ENCODE measurements around the gene GPD1L.

The GPD1L gene

DNA sequence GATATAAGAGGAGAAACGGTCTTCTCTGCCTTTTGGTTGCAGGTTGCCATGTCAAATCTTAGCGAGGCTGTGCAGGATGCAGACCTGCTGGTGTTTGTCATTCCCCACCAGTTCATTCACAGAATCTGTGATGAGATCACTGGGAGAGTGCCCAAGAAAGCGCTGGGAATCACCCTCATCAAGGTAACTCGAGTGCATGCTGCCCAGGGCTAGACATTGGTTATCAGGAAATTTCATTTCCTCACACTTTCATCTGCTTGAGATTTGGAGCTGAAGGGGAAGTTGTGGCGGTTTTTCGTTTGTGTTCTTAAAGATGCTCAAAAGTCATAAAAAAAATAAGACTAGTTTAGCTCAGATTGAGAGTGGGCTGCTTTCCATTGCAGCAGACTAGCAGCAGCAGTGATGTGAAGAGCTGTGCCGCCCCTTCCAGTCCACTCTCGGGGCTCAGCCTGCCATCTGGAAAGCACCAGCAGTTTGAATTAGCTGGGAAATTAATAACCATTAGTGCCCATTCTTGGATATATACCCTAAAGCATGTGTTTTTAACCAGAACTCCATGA, 32.2 kb downstream of the GPD1L start:
- no peak for TF ChIP-seq ZFX (IDR thresholded peaks at IDR 0.05; ENCODE audit: borderline replicate concordance)
- TF ChIP-seq, protein P1, sequence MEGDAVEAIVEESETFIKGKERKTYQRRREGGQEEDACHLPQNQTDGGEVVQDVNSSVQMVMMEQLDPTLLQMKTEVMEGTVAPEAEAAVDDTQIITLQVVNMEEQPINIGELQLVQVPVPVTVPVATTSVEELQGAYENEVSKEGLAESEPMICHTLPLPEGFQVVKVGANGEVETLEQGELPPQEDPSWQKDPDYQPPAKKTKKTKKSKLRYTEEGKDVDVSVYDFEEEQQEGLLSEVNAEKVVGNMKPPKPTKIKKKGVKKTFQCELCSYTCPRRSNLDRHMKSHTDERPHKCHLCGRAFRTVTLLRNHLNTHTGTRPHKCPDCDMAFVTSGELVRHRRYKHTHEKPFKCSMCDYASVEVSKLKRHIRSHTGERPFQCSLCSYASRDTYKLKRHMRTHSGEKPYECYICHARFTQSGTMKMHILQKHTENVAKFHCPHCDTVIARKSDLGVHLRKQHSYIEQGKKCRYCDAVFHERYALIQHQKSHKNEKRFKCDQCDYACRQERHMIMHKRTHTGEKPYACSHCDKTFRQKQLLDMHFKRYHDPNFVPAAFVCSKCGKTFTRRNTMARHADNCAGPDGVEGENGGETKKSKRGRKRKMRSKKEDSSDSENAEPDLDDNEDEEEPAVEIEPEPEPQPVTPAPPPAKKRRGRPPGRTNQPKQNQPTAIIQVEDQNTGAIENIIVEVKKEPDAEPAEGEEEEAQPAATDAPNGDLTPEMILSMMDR (IDR thresholded peaks at IDR 0.05) = no peak
- H3K27ac ChIP-seq = no peak overlapping the region

DNA sequence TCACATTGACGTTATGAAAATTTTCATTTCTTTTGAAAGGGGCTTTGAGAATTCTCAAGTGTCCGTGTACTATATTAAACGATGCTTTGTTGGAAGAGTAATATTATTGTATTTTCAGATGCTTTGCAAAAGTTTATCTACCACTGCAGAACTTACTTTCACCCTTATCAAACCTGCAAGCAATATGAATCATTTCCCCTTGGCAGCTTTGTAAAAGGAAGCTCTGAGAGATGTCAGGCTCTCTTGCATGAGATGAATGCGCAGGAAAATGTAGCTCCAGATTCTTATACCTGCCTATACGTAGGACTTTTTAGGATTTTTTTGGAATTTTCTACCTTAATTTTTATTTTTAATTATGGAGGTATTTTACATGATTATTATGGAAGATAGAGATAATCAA, 34.5 kb downstream of the GPD1L start:
- H3K27ac ChIP-seq = no peak overlapping the region
- TF ChIP-seq ZFX (IDR thresholded peaks at IDR 0.05; ENCODE audit: borderline replicate concordance) = no peak
- TF ChIP-seq, protein P1 (IDR thresholded peaks at IDR 0.05) = no peak

DNA sequence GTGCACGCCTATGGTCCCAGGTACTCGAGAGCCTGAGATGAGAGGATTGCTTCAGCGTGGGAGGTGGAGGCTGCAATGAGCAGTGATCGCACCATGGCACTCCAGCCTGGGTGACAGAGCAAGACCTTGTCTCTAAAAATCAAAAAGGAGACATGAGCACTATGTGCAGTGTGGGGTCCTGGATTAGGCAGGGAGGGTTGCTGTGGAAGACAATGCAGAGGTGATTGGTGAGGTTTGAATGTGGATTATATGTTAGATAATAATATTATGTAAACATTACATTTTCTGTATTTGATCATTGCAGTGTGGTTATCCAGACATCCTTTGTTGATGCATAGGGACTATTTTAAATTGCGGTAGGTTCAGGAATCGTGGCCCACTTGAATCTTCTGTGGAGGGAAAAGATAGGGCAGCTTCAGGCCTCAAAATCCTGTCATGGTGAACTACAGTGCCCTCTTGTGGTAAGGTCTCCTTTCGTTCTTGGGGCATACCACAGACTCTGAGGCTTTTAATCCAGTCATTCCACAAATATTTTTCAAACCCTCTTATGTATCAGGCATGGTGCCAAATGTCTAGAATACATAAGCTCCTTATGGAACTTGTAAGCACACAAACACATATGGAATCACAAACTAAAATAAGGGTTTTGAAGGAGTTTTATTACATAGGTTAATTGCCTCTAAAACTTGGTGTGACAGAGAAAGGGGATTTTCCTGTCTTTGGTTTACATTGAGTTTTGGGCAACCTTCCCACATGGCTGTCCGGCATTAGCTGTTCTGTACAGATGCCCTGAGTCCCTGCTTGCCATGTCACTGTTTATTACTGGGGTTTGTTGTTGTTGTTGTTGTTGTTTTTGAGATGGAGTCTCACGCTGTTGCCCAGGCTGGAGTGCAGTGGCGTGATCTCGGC, 37.7 kb downstream of the GPD1L start:
- TF ChIP-seq, protein P1 (IDR thresholded peaks at IDR 0.05) = peak; percentile 84
- no peak for TF ChIP-seq ZFX (IDR thresholded peaks at IDR 0.05; ENCODE audit: borderline replicate concordance)
- no peak overlapping the region for H3K27ac ChIP-seq

DNA sequence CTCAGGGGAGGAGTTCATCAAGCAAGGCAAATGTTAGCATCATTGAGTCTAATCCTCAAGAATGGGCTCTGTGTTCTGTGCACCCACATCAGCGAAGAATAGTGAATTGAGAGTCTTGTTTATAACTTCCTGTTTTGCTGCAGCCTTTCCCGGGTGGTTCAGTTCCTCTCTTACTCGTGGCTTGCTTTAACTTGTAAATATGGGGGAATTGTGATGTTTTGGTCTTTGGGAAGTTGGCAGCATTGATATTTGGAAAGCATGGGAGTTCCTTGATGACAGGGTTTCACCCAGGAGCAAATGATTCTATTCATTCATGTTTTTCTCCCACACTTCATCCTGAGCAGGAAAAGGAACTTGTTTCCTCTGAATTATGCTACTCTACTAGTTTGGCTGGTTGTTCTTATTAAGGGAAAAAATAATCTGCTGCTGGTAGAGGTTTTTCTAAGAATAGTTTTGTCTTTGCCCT, 40.4 kb downstream of the GPD1L start:
- no peak overlapping the region for H3K27ac ChIP-seq
- TF ChIP-seq, protein P1 (IDR thresholded peaks at IDR 0.05) = no peak

DNA sequence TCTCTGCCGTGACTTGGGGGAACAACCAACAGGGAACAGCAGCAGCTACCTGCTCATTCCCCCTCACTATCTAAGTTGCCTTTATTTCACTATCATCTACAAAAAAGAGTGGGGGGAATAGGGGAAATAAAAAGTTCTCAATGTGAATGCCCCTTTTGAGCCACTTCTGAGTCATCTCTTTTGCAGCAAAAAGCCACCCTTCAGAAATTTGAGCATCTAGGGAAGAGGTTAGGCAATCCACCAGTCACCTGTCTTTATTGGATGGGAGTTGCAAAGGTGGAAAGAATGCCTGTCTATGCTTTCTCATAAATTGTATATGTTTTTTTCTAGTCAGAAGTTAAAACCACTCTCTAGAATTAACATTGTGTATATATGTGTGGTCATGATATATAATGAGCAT, 41.1 kb downstream of the GPD1L start:
- TF ChIP-seq ZFX (IDR thresholded peaks at IDR 0.05; ENCODE audit: borderline replicate concordance) = no peak
- TF ChIP-seq, protein P1 (IDR thresholded peaks at IDR 0.05) = no peak
- no peak overlapping the region for H3K27ac ChIP-seq

DNA sequence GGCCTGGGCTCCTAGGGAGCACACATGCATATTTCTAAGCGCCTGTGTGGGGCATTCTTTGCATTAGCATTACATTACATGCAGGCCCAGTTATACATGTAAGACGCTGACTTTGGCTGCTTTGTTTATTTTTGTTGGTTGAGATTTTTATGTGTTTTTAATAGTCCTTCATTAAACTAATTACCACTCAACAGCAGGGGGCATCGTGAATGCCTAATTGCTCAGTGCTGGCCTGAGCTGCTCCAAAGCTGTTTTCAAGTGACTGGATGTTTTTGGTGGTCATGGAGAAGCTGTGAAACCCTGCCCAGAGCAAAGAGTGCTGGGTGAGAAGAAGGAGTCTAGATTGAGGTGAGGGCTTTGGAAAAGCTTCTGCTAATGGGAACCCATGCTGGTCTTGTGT, 41.5 kb downstream of the GPD1L start:
- TF ChIP-seq ZFX (IDR thresholded peaks at IDR 0.05; ENCODE audit: borderline replicate concordance) = no peak
- TF ChIP-seq, protein P1 (IDR thresholded peaks at IDR 0.05) = peak; percentile 42

DNA sequence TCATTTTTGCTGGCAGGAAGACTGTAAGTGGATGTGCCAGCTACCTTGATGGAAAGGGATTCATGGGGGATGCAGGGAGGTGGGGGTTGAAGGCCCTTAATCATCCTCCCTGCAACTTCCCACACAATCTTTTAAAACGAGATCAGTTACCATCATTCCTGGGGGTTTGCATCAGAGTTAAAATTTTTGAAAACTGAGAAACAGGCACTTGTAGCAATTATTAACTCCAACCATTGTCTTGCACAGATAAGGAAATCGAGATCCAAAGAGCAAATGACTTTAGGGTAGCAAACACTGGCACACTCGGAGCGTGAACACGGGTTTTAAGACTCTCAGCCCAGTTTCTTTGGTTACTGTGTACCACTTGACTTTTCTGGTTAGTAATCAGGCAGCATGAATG, 41.9 kb downstream of the GPD1L start:
- TF ChIP-seq ZFX (IDR thresholded peaks at IDR 0.05; ENCODE audit: borderline replicate concordance) = no peak
- TF ChIP-seq, protein P1 (IDR thresholded peaks at IDR 0.05) = 0 out of 2 replicates have a peak, but pooled peaks have one; percentile 4
- H3K27ac ChIP-seq = no peak overlapping the region

More for the DNA sequence above, 41.5 kb downstream of the GPD1L start:
- no peak overlapping the region for H3K27ac ChIP-seq

All from 22Rv1 (cell line).